IMR-90 (cell line): Measurements from ENCODE around the gene MCF2L. TPM values are rescaled to one million over a fixed set of nuclear protein-coding genes. Genes with fewer than 3 reads are reported as not detected.

Source experiments
- ATAC-seq: fragments of 200-7000 bp; cut with Tn5 transposase; 2 replicates; pipeline ENCODE4 v1.9.1; 2020; ENCODE audit warnings: low read depth, mild to moderate bottlenecking, moderate library complexity
- BruUV-seq: library from RNA; stranded (reverse); fragments of 400-500 nt; replicated peaks from 2 replicates; lab custom pipeline; 2021; lab: Mats Ljungman, UMichigan
- CTCF ChIA-PET: fragments of 300-600 bp; formaldehyde crosslinking; extraction: SDS; loops from one replicate; lab custom pipeline; 2021; ENCODE audit warnings: antibody characterized with exemption; lab: Yijun Ruan, JAX
- POLR2A ChIA-PET: fragments of 300-600 bp; sonication (Branson Sonifier 250); formaldehyde crosslinking; loops from one replicate; lab custom pipeline; 2022; ENCODE audit warnings: antibody characterized with exemption; ENCODE audit not compliant: unreplicated experiment; lab: Charles Lee
- DNase-seq: peaks from one replicate; pipeline ENCODE4 v3.0.0; 2013
- H2AFZ ChIP-seq: replicated peaks from 2 replicates; pipeline ENCODE3; 2013; ENCODE audit warnings: low read length, mild to moderate bottlenecking; ENCODE audit not compliant: poor library complexity
- H2AK5ac ChIP-seq: 2 replicates; pipeline ENCODE4 v1.6.1; 2013; ENCODE audit warnings: low read depth, low read length, inconsistent platforms
- H2AK9ac ChIP-seq: replicated peaks from 2 replicates; pipeline ENCODE3; 2013; ENCODE audit warnings: mild to moderate bottlenecking, low read depth, low read length, moderate library complexity; ENCODE audit not compliant: poor library complexity
- H2BK120ac ChIP-seq: 2 replicates; pipeline ENCODE4 v1.6.1; 2013; ENCODE audit warnings: low read depth, low read length, inconsistent platforms
- H2BK15ac ChIP-seq: 3 replicates; pipeline ENCODE4 v1.6.1; 2013; ENCODE audit warnings: low read depth, low read length, inconsistent platforms
- H2BK20ac ChIP-seq: 2 replicates; pipeline ENCODE4 v1.6.1; 2013; ENCODE audit warnings: low read depth, mild to moderate bottlenecking, inconsistent platforms, low read length, moderate library complexity
- H2BK5ac ChIP-seq: 2 replicates; pipeline ENCODE4 v1.6.1; 2013; ENCODE audit warnings: mild to moderate bottlenecking, low read depth, low read length, inconsistent platforms; ENCODE audit not compliant: poor library complexity, severe bottlenecking
- H3K14ac ChIP-seq: replicated peaks from 2 replicates; pipeline ENCODE4 v1.6.1; 2013; ENCODE audit warnings: low read depth, low read length, inconsistent platforms
- H3K18ac ChIP-seq: 2 replicates; pipeline ENCODE4 v1.6.1; 2013; ENCODE audit warnings: low read depth, low read length, control low read depth
- H3K23ac ChIP-seq: 2 replicates; pipeline ENCODE4 v1.6.1; 2013; ENCODE audit warnings: low read depth, low read length, inconsistent platforms
- H3K27ac ChIP-seq: 2 replicates; pipeline ENCODE4 v1.5.1; 2013; ENCODE audit warnings: mild to moderate bottlenecking, control low read depth, low read length; ENCODE audit not compliant: insufficient read depth
- H3K27me3 ChIP-seq: 2 replicates; pipeline ENCODE4 v1.6.1; 2013; ENCODE audit warnings: low read length; ENCODE audit not compliant: control insufficient read depth, insufficient read depth
- H3K36me3 ChIP-seq: 2 replicates; pipeline ENCODE4 v1.6.1; 2013; ENCODE audit warnings: low read length, mixed read lengths; ENCODE audit not compliant: control insufficient read depth, insufficient read depth
- H3K4ac ChIP-seq: 2 replicates; pipeline ENCODE4 v1.6.1; 2013; ENCODE audit warnings: low read depth, low read length, inconsistent platforms
- H3K4me1 ChIP-seq: 2 replicates; pipeline ENCODE4 v1.6.1; 2013; ENCODE audit warnings: low read length, mixed read lengths; ENCODE audit not compliant: control insufficient read depth, insufficient read depth
- H3K4me2 ChIP-seq: 2 replicates; pipeline ENCODE4 v1.6.1; 2013; ENCODE audit warnings: low read depth, mild to moderate bottlenecking, control low read depth, low read length, moderate library complexity
- H3K4me3 ChIP-seq: 2 replicates; pipeline ENCODE4 v1.5.1; 2013; ENCODE audit warnings: low read depth, mild to moderate bottlenecking, control low read depth, low read length, moderate library complexity; ENCODE audit not compliant: insufficient read depth
- H3K56ac ChIP-seq: 2 replicates; pipeline ENCODE4 v1.6.1; 2013; ENCODE audit warnings: low read length, inconsistent platforms; ENCODE audit not compliant: insufficient read depth; ENCODE audit errors: extremely low read depth
- H3K79me1 ChIP-seq, 2 experiments: 2 replicates each; pipeline ENCODE4 v1.6.1; 2013; ENCODE audit warnings: low read length in 2 of 2, inconsistent platforms in 1 of 2, low read depth in 1 of 2
- H3K9ac ChIP-seq: 2 replicates; pipeline ENCODE4 v1.6.1; 2013; ENCODE audit warnings: low read depth, low read length, control low read depth
- H3K9me1 ChIP-seq: 2 replicates; pipeline ENCODE4 v1.6.1; 2013; ENCODE audit warnings: low read length, inconsistent platforms; ENCODE audit not compliant: insufficient read depth
- H3K9me3 ChIP-seq: 2 replicates; pipeline ENCODE4 v1.6.1; 2013; ENCODE audit warnings: low read length; ENCODE audit not compliant: control insufficient read depth, insufficient read depth
- H4K20me1 ChIP-seq: 2 replicates; pipeline ENCODE4 v1.6.1; 2013; ENCODE audit warnings: low read length, inconsistent platforms; ENCODE audit not compliant: insufficient read depth
- H4K5ac ChIP-seq: 2 replicates; pipeline ENCODE4 v1.6.1; 2013; ENCODE audit warnings: mild to moderate bottlenecking, low read depth, low read length, control low read depth
- H4K8ac ChIP-seq, 2 experiments: 2 replicates each; pipeline ENCODE4 v1.6.1; 2013; ENCODE audit warnings: low read depth in 2 of 2, low read length in 2 of 2, control low read depth in 1 of 2, inconsistent platforms in 1 of 2
- H4K91ac ChIP-seq: 2 replicates; pipeline ENCODE4 v1.6.1; 2013; ENCODE audit warnings: low read depth, low read length, inconsistent platforms; ENCODE audit not compliant: insufficient read depth
- CTCF ChIP-seq: conservative IDR thresholded peaks from 2 replicates; pipeline ENCODE4 v1.5.1; 2012; ENCODE audit warnings: mild to moderate bottlenecking, low read depth, low read length, improper control_type of control experiment
- ELK1 ChIP-seq: fragments of 150-350 bp; IDR thresholded peaks from 2 replicates; pipeline ENCODE4 v1.6.1; 2016; ENCODE audit warnings: low read depth, mild to moderate bottlenecking, low read length, moderate library complexity, borderline replicate concordance
- FOS ChIP-seq: fragments of 150-350 bp; IDR thresholded peaks from 2 replicates; pipeline ENCODE4 v1.6.1; 2016; ENCODE audit warnings: low read depth, low read length
- NFE2L2 ChIP-seq: fragments of 150-350 bp; IDR thresholded peaks from 2 replicates; pipeline ENCODE4 v1.6.1; 2016; ENCODE audit warnings: low read depth, mild to moderate bottlenecking, low read length
- POLR2A ChIP-seq: IDR thresholded peaks from 2 replicates; pipeline ENCODE4 v1.6.1; 2012; ENCODE audit warnings: mild to moderate bottlenecking, low read depth, low read length
- RAD21 ChIP-seq: IDR thresholded peaks from 2 replicates; pipeline ENCODE4 v1.6.1; 2012; ENCODE audit warnings: low read length, improper control_type of control experiment
- RCOR1 ChIP-seq: IDR thresholded peaks from 2 replicates; pipeline ENCODE4 v1.6.1; 2012; ENCODE audit warnings: mild to moderate bottlenecking, low read length, improper control_type of control experiment; ENCODE audit not compliant: insufficient replicate concordance
- RFX5 ChIP-seq: IDR thresholded peaks from 2 replicates; pipeline ENCODE4 v1.8.0; 2012; ENCODE audit warnings: low read depth, mild to moderate bottlenecking, low read length, moderate library complexity
- USF2 ChIP-seq: fragments of 150-350 bp; IDR thresholded peaks from 2 replicates; pipeline ENCODE4 v1.6.1; 2017; ENCODE audit warnings: mild to moderate bottlenecking, antibody characterized with exemption, low read length, low read depth
- WGBS, 2 experiments: methylation state at CpG; one replicate each; pipeline versions ENCODE4 v1.1.5 to v1.1.7; 2013; ENCODE audit warnings: missing lambda C conversion rate in 2 of 2; ENCODE audit not compliant: insufficient read length in 1 of 2; ENCODE audit errors: extremely low coverage in 2 of 2; 5-methylcytosine and 5-hydroxymethylcytosine counted together
- dilution Hi-C: fragments of 300-500 bp; cut with HindIII; formaldehyde crosslinking; loops from one replicate; pipeline ENCODE4 v1.14.3; 2018; ENCODE audit warnings: low sequenced_read_pairs; ENCODE audit not compliant: unreplicated experiment
- in situ Hi-C: fragments of 300-500 bp; cut with MboI; formaldehyde crosslinking; loops from 3 replicates; pipeline ENCODE4 v1.14.3; 2019; ENCODE audit warnings: low sequenced_read_pairs, inconsistent platforms, mixed read lengths
- intact Hi-C: fragments of 100-400 bp; cut with micrococcal nuclease; formaldehyde crosslinking; loops from 2 replicates; pipeline ENCODE4 v1.10.0; 2022
- polyA plus RNA-seq, 3 experiments: library from polyadenylated mRNA; depleted of rRNA; stranded (reverse); fragments of >200 nt; gene quantifications; 2 replicates each; pipeline ENCODE4 v1.2.3, GENCODE V29; 2012; ENCODE audit warnings: low replicate concordance in 1 of 3
- total RNA-seq: library from RNA; depleted of rRNA; stranded (reverse); fragments of >200 nt; gene quantifications from 2 replicates; pipeline ENCODE4 v1.2.3, GENCODE V29; 2012

MCF2L gene
- total and polyA plus RNA-seq, 2 of the 4 experiments (the other 2 are of a cell fraction): 0.18 TPM; not detected in 1

- 0 out of 2 replicates have a peak, but pooled peaks cover 1% of the 10 kb centered on the region for H3K36me3 ChIP-seq
- H3K4me2 ChIP-seq: no peak overlapping the region
- BruUV-seq: no TSS peak
- POLR2A ChIA-PET: no interaction called here
- no peak overlapping the region for H3K18ac ChIP-seq
- dilution Hi-C loops: no loop called here
- no peak for ATAC-seq
- H2AK9ac ChIP-seq: no peak overlapping the region
- no peak for DNase-seq
- CTCF ChIA-PET: no interaction called here
- no CpG with 5 or more reads among the region's 12 CpGs for WGBS, 2 experiments
- no peaks in the 10 kb centered on the region for H4K20me1 ChIP-seq
- no peak overlapping the region for H3K27ac ChIP-seq
- no peaks in the 10 kb centered on the region; the same call in 1 of the 2 replicates for H3K9me1 ChIP-seq
- H2AK5ac ChIP-seq: no peak overlapping the region
- H3K9me3 ChIP-seq: no peaks in the 10 kb centered on the region
- no peak overlapping the region for H4K5ac ChIP-seq
- no peak overlapping the region for H2BK120ac ChIP-seq
- H2BK15ac ChIP-seq: no peak overlapping the region
- H3K14ac ChIP-seq: no peak overlapping the region
- H4K91ac ChIP-seq: no peak overlapping the region
- 0 out of 2 replicates have a peak, but pooled peaks cover 2% of the 10 kb centered on the region for H3K27me3 ChIP-seq
- no peak overlapping the region for H3K23ac ChIP-seq
- TF ChIP-seq RFX5 (no peak), CTCF (no peak), RAD21 (no peak), POLR2A (no peak), FOS (no peak), ELK1 (no peak), NFE2L2 (no peak), RCOR1 (no peak), USF2 (no peak)
- no peak overlapping the region for H3K4ac ChIP-seq
- H2AFZ ChIP-seq: no peak overlapping the region
- no peaks in the 10 kb centered on the region for H3K79me1 ChIP-seq
- H3K56ac ChIP-seq: no peak overlapping the region
- no peak overlapping the region for H3K9ac ChIP-seq
- H2BK20ac ChIP-seq: no peak overlapping the region
- in situ Hi-C loops: no loop called here
- intact Hi-C loops: no loop called here
- no peaks in the 10 kb centered on the region for H3K4me1 ChIP-seq
- H4K8ac ChIP-seq: no peak overlapping the region
- H3K4me3 ChIP-seq: no peak overlapping the region
- no peak overlapping the region for H2BK5ac ChIP-seq
Observed at GRCh38 chr13:113144255-113144629, 175.2 kb downstream of the MCF2L start.
